Measurements from ENCODE around the gene SIT1.
"Not testable (repeated sequence)": the region's sequence is repeated elsewhere in the genome, so short reads cannot be mapped to it uniquely, and the experiment has no call there.

The SIT1 gene

DNA sequence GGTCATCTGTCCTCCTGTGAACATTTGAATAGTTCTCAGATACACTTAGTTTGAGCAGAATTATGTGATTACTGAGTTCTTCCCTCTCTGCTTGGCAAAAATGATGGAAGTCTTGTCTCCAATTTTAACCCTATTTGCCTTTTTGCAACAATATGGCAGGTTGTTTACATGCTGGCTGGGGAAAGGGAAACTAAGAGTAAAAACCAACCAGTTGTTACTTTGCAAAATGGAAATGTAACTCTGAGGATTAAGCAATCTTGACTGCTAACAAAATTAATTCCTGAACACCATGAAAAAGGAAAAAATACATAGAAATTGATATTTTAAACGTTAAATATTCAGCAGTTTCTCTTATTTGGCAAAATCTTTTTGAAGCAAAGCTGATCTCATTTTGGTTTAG, 11.1 kb downstream of the SIT1 start:
- 0 out of 2 replicates have a peak overlapping the region, but pooled peaks have one; percentile 36 for H3K4me2 ChIP-seq (ENCODE audit: low read length)
- peak overlapping the region; percentile 49; the same call in 1 of the 2 replicates for H3K9ac ChIP-seq (ENCODE audit: low read length)

DNA sequence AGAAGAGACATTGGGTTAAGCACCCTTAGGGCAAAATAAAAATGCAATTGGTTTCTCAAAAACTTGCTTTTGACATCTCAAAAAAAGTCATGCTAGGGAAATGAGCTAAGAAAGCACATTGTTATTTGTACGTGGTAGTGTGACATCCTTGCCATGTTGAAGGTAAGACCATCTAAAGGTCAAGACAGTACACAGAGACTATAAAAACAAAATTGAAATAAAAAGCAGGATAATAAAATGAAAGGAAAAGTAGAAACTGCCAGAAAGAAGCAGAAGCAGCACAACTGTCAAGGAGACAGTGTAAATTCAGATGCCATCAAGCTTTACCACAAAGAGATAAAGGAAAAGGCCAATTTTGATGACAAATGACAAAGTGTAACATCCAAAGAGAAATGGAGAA, 11.5 kb downstream of the SIT1 start:
- Histone ChIP-seq H3F3A (ENCODE audit: insufficient read depth, low read length) (peaks cover 11% of the 10 kb centered on the region), H3K36me3 (ENCODE audit: insufficient read depth, low read length) (peaks cover 24% of the 10 kb centered on the region), H3K27ac (ENCODE audit: low read depth, low read length, poor library complexity, severe bottlenecking) (peak overlapping the region; percentile 91), H3K4me1 (ENCODE audit: insufficient read depth, low read length, severe bottlenecking) (peaks cover 55% of the 10 kb centered on the region), H3K9ac (ENCODE audit: low read length) (peak overlapping the region; percentile 49), H3K4me2 (ENCODE audit: low read length) (peak overlapping the region; percentile 36)
- not testable (repeated sequence) for H3K9me3 ChIP-seq (ENCODE audit: low read length); H3K4me3 ChIP-seq (ENCODE audit: low read depth, low read length, poor library complexity, severe bottlenecking); H2AFZ ChIP-seq (ENCODE audit: low read length); H3K27me3 ChIP-seq (ENCODE audit: insufficient read depth, low read length); H4K20me1 ChIP-seq (ENCODE audit: insufficient read depth, low read length); H3K9me2 ChIP-seq (ENCODE audit: low read depth, low read length); H3K79me2 ChIP-seq (ENCODE audit: insufficient read depth, low read length)

More for the DNA sequence above, 11.1 kb downstream of the SIT1 start:
- Histone ChIP-seq H3K9me2 (ENCODE audit: low read depth, low read length) (no peaks in the 10 kb centered on the region), H3K4me1 (ENCODE audit: insufficient read depth, low read length, severe bottlenecking) (peaks cover 55% of the 10 kb centered on the region), H3K27me3 (ENCODE audit: insufficient read depth, low read length) (no peaks in the 10 kb centered on the region), H3K36me3 (ENCODE audit: insufficient read depth, low read length) (peaks cover 27% of the 10 kb centered on the region), H3K79me2 (ENCODE audit: insufficient read depth, low read length) (no peaks in the 10 kb centered on the region), H3K4me3 (ENCODE audit: low read depth, low read length, poor library complexity, severe bottlenecking) (no peak overlapping the region), H2AFZ (ENCODE audit: low read length) (no peak overlapping the region), H3F3A (ENCODE audit: insufficient read depth, low read length) (peaks cover 9% of the 10 kb centered on the region), H3K9me3 (ENCODE audit: low read length) (no peaks in the 10 kb centered on the region), H3K27ac (ENCODE audit: low read depth, low read length, poor library complexity, severe bottlenecking) (peak overlapping the region; percentile 91), H4K20me1 (ENCODE audit: insufficient read depth, low read length) (no peaks in the 10 kb centered on the region)
- no peak for TF ChIP-seq EZH2 (IDR thresholded peaks at IDR 0.05; ENCODE audit: borderline replicate concordance, low read length)
- TF ChIP-seq, protein P1, sequence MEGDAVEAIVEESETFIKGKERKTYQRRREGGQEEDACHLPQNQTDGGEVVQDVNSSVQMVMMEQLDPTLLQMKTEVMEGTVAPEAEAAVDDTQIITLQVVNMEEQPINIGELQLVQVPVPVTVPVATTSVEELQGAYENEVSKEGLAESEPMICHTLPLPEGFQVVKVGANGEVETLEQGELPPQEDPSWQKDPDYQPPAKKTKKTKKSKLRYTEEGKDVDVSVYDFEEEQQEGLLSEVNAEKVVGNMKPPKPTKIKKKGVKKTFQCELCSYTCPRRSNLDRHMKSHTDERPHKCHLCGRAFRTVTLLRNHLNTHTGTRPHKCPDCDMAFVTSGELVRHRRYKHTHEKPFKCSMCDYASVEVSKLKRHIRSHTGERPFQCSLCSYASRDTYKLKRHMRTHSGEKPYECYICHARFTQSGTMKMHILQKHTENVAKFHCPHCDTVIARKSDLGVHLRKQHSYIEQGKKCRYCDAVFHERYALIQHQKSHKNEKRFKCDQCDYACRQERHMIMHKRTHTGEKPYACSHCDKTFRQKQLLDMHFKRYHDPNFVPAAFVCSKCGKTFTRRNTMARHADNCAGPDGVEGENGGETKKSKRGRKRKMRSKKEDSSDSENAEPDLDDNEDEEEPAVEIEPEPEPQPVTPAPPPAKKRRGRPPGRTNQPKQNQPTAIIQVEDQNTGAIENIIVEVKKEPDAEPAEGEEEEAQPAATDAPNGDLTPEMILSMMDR (IDR thresholded peaks at IDR 0.05; ENCODE audit: low read length): no peak

DNA sequence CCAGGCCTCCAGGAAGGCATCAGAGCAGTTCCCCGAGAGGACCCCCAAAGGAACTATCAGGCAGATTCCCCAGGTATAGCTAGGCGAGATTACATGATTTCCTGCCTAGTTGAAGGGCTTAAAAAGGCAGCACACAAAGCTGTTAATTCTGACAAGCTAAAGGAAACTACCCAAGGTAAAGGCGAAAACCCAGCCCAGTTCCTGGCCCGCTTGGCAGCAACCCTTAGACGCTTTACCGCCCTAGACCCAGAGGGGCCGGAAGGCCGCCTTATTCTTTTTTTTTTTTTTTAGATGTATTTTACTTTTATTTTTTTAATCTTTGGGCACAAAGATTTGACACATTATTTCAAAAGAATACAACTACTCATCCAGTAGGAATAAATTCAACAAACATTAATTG, 12.0 kb downstream of the SIT1 start:
- not testable (repeated sequence) for H3K4me3 ChIP-seq (ENCODE audit: low read depth, low read length, poor library complexity, severe bottlenecking)
- H3K4me2 ChIP-seq (ENCODE audit: low read length): peak overlapping the region; percentile 36

DNA sequence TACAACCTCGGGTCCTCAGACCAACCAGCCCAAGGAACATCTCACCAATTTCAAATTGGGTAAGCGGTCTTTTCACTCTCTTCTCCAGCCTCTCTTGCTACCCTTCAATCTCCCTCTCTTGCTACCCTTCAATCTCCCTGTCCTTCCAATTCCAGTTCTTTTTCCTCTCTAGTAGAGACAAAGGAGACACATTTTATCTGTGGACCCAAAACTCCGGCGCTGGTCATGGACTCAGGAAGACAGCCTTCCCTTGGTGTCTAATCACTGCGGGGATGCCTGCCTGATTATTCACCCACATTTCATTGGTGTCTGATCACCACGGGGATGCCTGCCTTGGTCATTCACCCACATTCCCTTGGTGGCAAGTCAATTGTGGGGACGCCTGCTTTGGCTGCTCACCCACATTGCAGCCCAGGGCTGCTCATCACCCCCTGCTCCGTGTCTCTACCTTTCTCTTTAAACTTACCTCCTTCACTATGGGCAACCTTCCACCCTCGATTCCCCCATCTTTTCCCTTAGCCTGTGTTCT, 13.2 kb downstream of the SIT1 start:
- H2AFZ ChIP-seq (ENCODE audit: low read length); H3K27me3 ChIP-seq (ENCODE audit: insufficient read depth, low read length); H3K9me3 ChIP-seq (ENCODE audit: low read length); H3K9ac ChIP-seq (ENCODE audit: low read length); H3K79me2 ChIP-seq (ENCODE audit: insufficient read depth, low read length); H3K9me2 ChIP-seq (ENCODE audit: low read depth, low read length); H3K4me2 ChIP-seq (ENCODE audit: low read length); H3K4me3 ChIP-seq (ENCODE audit: low read depth, low read length, poor library complexity, severe bottlenecking); H4K20me1 ChIP-seq (ENCODE audit: insufficient read depth, low read length): not testable (repeated sequence)
- Histone ChIP-seq H3K36me3 (ENCODE audit: insufficient read depth, low read length) (peaks cover 16% of the 10 kb centered on the region), H3K4me1 (ENCODE audit: insufficient read depth, low read length, severe bottlenecking) (peaks cover 63% of the 10 kb centered on the region), H3F3A (ENCODE audit: insufficient read depth, low read length) (peaks cover 18% of the 10 kb centered on the region), H3K27ac (ENCODE audit: low read depth, low read length, poor library complexity, severe bottlenecking) (peak overlapping the region; percentile 93)

More for the DNA sequence above, 12.0 kb downstream of the SIT1 start:
- H3K27me3 ChIP-seq (ENCODE audit: insufficient read depth, low read length); H3K79me2 ChIP-seq (ENCODE audit: insufficient read depth, low read length); H3K9me3 ChIP-seq (ENCODE audit: low read length); H4K20me1 ChIP-seq (ENCODE audit: insufficient read depth, low read length); H2AFZ ChIP-seq (ENCODE audit: low read length); H3K9me2 ChIP-seq (ENCODE audit: low read depth, low read length): not testable (repeated sequence)
- Histone ChIP-seq H3K4me1 (ENCODE audit: insufficient read depth, low read length, severe bottlenecking) (peaks cover 59% of the 10 kb centered on the region), H3F3A (ENCODE audit: insufficient read depth, low read length) (peaks cover 15% of the 10 kb centered on the region), H3K27ac (ENCODE audit: low read depth, low read length, poor library complexity, severe bottlenecking) (peak overlapping the region; percentile 91), H3K9ac (ENCODE audit: low read length) (peak overlapping the region; percentile 49), H3K36me3 (ENCODE audit: insufficient read depth, low read length) (peaks cover 23% of the 10 kb centered on the region)

DNA sequence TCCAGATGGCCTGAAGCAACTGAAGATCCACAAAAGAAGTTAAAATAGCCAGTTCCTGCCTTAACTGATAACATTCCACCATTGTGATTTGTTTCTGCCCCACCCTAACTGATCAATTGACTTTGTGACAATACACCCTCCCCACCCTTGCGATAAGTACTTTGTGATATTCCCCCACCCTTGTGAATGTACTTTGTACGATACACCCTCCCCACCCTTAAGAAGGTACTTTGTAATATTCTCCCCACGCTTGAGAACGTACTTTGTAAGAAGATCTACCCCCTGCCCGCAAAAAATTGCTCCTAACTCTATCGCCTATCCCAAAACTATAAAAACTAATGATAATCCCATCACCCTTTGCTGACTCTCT, 13.9 kb downstream of the SIT1 start:
- H2AFZ ChIP-seq (ENCODE audit: low read length); H3K79me2 ChIP-seq (ENCODE audit: insufficient read depth, low read length); H4K20me1 ChIP-seq (ENCODE audit: insufficient read depth, low read length); H3K27me3 ChIP-seq (ENCODE audit: insufficient read depth, low read length); H3K4me3 ChIP-seq (ENCODE audit: low read depth, low read length, poor library complexity, severe bottlenecking); H3K9me2 ChIP-seq (ENCODE audit: low read depth, low read length); H3K9me3 ChIP-seq (ENCODE audit: low read length): not testable (repeated sequence)
- peak overlapping the region; percentile 59 for H3K9ac ChIP-seq (ENCODE audit: low read length)
- H3F3A ChIP-seq (ENCODE audit: insufficient read depth, low read length): peaks cover 18% of the 10 kb centered on the region
- H3K4me1 ChIP-seq (ENCODE audit: insufficient read depth, low read length, severe bottlenecking): peaks cover 63% of the 10 kb centered on the region
- H3K4me2 ChIP-seq (ENCODE audit: low read length): peak overlapping the region; percentile 48; the same call in 1 of the 2 replicates
- peaks cover 16% of the 10 kb centered on the region for H3K36me3 ChIP-seq (ENCODE audit: insufficient read depth, low read length)
- peak overlapping the region; percentile 93 for H3K27ac ChIP-seq (ENCODE audit: low read depth, low read length, poor library complexity, severe bottlenecking)
